Measurements from ENCODE around the gene TIPARP. TPM values are rescaled to one million over a fixed set of nuclear protein-coding genes. Genes with fewer than 3 reads are reported as not detected.

The TIPARP gene
- total RNA-seq, 4 donors from 2014 or later: 61.9 to 94.8 (median 78.5) TPM

DNA sequence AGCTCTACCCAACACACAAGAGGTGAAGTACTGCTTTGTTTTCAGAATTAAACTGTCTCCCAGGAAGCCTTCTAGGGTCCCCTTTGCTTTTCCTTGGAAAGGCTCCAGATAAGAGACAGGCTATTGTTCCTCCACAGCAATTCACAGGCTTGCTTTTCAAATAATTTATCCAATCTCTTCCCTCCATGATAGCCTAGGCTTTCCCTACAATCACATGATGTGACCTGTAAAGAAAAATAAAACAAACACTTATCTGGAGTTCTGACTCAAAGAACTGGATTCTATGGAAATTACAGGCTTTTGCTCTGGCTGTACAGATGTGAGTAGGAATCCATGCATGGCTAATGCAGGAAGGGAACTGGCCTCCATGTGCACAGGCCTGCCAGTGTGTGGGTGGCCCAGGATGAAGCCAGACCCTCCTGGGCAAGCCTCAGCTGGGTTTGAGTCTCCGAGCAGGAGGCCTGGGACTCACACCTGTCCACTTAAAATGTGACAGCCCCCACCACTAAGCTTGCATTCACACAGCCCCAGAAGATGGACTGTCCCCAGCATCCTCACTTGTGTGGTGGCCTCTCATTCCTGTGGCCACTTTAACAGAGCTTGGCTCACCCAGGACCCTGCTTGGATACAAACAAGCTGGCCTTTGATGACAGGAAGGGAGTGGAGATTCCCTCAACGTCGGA, 75.9 kb downstream of the TIPARP start:
- 16% methylated on average over 2 of the region's 3 CpGs for WGBS
- no peaks in the 10 kb centered on the region for H3K36me3 ChIP-seq
- no peak for DNase-seq (ENCODE audit: extremely low spot score)
- intact Hi-C loops (cut with DNase I): no loop called here
- H3K27me3 ChIP-seq: no peaks in the 10 kb centered on the region
- H3K4me3 ChIP-seq: no peak overlapping the region
- no peak for TF ChIP-seq POLR2A (IDR thresholded peaks at IDR 0.05; ENCODE audit: low read depth)
- TF ChIP-seq, protein P1, sequence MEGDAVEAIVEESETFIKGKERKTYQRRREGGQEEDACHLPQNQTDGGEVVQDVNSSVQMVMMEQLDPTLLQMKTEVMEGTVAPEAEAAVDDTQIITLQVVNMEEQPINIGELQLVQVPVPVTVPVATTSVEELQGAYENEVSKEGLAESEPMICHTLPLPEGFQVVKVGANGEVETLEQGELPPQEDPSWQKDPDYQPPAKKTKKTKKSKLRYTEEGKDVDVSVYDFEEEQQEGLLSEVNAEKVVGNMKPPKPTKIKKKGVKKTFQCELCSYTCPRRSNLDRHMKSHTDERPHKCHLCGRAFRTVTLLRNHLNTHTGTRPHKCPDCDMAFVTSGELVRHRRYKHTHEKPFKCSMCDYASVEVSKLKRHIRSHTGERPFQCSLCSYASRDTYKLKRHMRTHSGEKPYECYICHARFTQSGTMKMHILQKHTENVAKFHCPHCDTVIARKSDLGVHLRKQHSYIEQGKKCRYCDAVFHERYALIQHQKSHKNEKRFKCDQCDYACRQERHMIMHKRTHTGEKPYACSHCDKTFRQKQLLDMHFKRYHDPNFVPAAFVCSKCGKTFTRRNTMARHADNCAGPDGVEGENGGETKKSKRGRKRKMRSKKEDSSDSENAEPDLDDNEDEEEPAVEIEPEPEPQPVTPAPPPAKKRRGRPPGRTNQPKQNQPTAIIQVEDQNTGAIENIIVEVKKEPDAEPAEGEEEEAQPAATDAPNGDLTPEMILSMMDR (IDR thresholded peaks at IDR 0.05): no peak
- TF ChIP-seq POLR2AphosphoS5 (IDR thresholded peaks at IDR 0.05): no peak
- TF ChIP-seq EP300 (IDR thresholded peaks at IDR 0.05): no peak
- H3K9me3 ChIP-seq: no peaks in the 10 kb centered on the region
- H3K4me1 ChIP-seq: peaks cover 0 to 11% (median 6%) of the 10 kb centered on the region in 4 donors
- no peak overlapping the region for H3K27ac ChIP-seq (replicated peaks in 1 of 4)

DNA sequence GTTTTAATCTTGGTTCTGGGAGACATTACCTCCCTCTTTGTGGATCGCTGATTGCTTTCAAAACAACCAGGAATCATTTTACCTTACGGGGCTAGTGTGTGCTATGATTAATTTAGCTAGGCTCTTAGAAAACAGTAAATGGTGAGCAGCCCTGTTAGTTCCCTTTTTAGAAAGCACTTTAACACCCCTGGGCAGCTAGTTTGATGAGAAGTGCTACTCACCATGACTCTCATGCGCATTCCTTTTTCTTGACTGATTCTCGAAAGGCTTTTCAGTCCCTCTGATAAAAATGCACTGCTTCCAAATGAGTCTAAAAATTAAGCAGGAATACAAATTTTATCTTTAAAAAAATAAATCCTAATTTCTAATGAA, 76.5 kb downstream of the TIPARP start:
- TF ChIP-seq POLR2AphosphoS5 (IDR thresholded peaks at IDR 0.05) (no peak), POLR2A (IDR thresholded peaks at IDR 0.05; ENCODE audit: low read depth) (no peak), EP300 (IDR thresholded peaks at IDR 0.05) (no peak)
- TF ChIP-seq, protein P1 (IDR thresholded peaks at IDR 0.05): no peak
- Histone ChIP-seq H3K4me1 (peaks cover 0 to 7% (median 3%) of the 10 kb centered on the region in 4 donors), H3K36me3 (no peaks in the 10 kb centered on the region), H3K27ac (replicated peaks in 1 of 4) (no peak overlapping the region), H3K4me3 (no peak overlapping the region), H3K27me3 (no peaks in the 10 kb centered on the region), H3K9me3 (no peaks in the 10 kb centered on the region)
- DNase-seq (ENCODE audit: extremely low spot score): no peak
- intact Hi-C loops (cut with DNase I): no loop called here
- WGBS: 85% methylated on average over 4 of the region's 4 CpGs

DNA sequence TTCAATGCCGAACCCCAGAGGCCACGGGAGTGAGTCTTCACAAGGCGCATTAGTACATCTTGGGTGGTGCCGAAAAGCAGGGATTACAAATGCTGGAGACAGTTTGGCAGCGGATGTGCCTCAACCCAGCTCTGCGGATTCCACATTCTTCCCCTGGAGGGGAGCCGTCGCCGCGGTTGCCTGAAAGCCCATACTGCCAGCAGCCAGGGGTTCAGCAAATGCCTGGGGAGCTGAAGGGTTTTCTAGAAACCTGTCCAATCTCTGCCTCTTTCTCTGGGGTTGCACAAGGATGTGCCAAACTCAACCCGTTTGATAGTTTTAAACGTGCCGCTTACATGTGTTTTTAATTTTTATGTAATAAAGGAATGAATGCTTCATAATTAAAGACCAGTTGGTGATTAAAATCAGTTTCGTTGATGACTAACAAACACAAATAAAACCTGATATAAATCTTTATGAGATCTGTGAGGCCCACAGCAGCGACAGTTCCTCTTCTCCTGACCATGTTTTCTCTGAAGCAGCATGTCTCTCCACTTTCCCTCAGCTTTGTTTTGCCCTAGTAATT, 77.2 kb downstream of the TIPARP start:
- Histone ChIP-seq H3K27ac (replicated peaks in 1 of 4) (no peak overlapping the region), H3K4me1 (peaks cover 0 to under 1% (median 0%) of the 10 kb centered on the region in 4 donors), H3K36me3 (no peaks in the 10 kb centered on the region), H3K4me3 (peak overlapping the region in 1 of 4 donors; percentile 15), H3K27me3 (no peaks in the 10 kb centered on the region), H3K9me3 (no peaks in the 10 kb centered on the region)
- TF ChIP-seq POLR2A (IDR thresholded peaks at IDR 0.05; ENCODE audit: low read depth) (no peak), EP300 (IDR thresholded peaks at IDR 0.05) (no peak), POLR2AphosphoS5 (IDR thresholded peaks at IDR 0.05) (no peak)
- TF ChIP-seq, protein P1 (IDR thresholded peaks at IDR 0.05): no peak
- WGBS: 44% methylated on average over 15 of the region's 15 CpGs
- intact Hi-C loops (cut with DNase I): no loop called here
- DNase-seq (ENCODE audit: extremely low spot score): no peak

Other genes with a start within 250 kb of the TIPARP start
- gene SSR3, start 119.5 kb upstream of the TIPARP start, total RNA-seq: 100 to 1,000 TPM; 170 to 211 (median 207) TPM
- gene LEKR1, start 151.8 kb downstream of the TIPARP start, total RNA-seq: 1 to 10 TPM in 1 of 4 donors, under 1 TPM in 2, not detected in 1; 0.11 to 1.2 (median 0.33) TPM

Data from esophagus muscularis mucosa (tissue), 4 donors.